Measurements from ENCODE around the gene GRM4.

The GRM4 gene

GRCh38 chr6:34157236-34157830 lies 11.4 kb upstream of the GRM4 start:
- peak; percentile 29 for DNase-seq

- DNase-seq: peak; percentile 4
These were observed 9.8 kb upstream of the GRM4 start for GRCh38 chr6:34155471-34156300.

GRCh38 chr6:34154668-34155447 lies 9.0 kb upstream of the GRM4 start:
- peak; percentile 84 for DNase-seq

GRCh38 chr6:34152806-34153520 lies 7.1 kb upstream of the GRM4 start:
- DNase-seq: peak; percentile 43

- DNase-seq: peak; percentile 28
These were observed 6.2 kb upstream of the GRM4 start for GRCh38 chr6:34152042-34152524.

- peak; percentile 36 for DNase-seq
These were observed 5.6 kb upstream of the GRM4 start for GRCh38 chr6:34151321-34152041.

- DNase-seq: no peak
These were observed 4.9 kb upstream of the GRM4 start for GRCh38 chr6:34150766-34151165.

GRCh38 chr6:34149831-34150400 lies 4.0 kb upstream of the GRM4 start:
- DNase-seq: peak; percentile 23

- DNase-seq: no peak
These were observed 3.5 kb upstream of the GRM4 start for GRCh38 chr6:34149452-34149810.

- no peak for DNase-seq
These were observed 3.0 kb upstream of the GRM4 start for GRCh38 chr6:34148631-34149451.

- DNase-seq: peak; percentile 43
These were observed 2.2 kb upstream of the GRM4 start for GRCh38 chr6:34147906-34148630.

- DNase-seq: peak; percentile 21
These were observed 1.1 kb upstream of the GRM4 start for GRCh38 chr6:34146801-34147592.

- DNase-seq: peak; percentile 74
These were observed 496 bp downstream of the GRM4 start for GRCh38 chr6:34145161-34146020.

GRCh38 chr6:34144581-34145160 lies 1.2 kb downstream of the GRM4 start:
- no peak for DNase-seq

- no peak for DNase-seq
These were observed 1.9 kb downstream of the GRM4 start for GRCh38 chr6:34143884-34144580.

GRCh38 chr6:34143196-34143883 lies 2.5 kb downstream of the GRM4 start:
- DNase-seq: no peak

All from right forelimb (tissue), 1 donor.